Measurements from ENCODE around the gene NFIL3. TPM values are rescaled to one million over a fixed set of nuclear protein-coding genes. Genes with fewer than 3 reads are reported as not detected.

NFIL3 gene
- total and polyA plus RNA-seq, 2 of the 4 experiments (the other 2 are of a cell fraction) = 27.6 to 27.7 TPM

- TF ChIP-seq CTCF (conservative IDR thresholded peaks at IDR 0.05; ENCODE audit: low read depth, low read length) = 0 out of 2 replicates have a peak, but pooled peaks have one; percentile 21
Measured at GRCh38 chr9:91422758-91423711, 597 bp downstream of the NFIL3 start (continued).
